HepG2 (cell line): Measurements from ENCODE around the gene NUDT3. TPM values are rescaled to one million over a fixed set of nuclear protein-coding genes. Genes with fewer than 3 reads are reported as not detected.
A peak's percentile ranks its signal among the peaks of the same experiment; 100 is the strongest.

Experiments used
- ATRX ChIP-seq: sonication (generic); formaldehyde crosslinking; IDR thresholded peaks from 2 replicates; pipeline ENCODE4 v1.4.0; 2020; ENCODE audit warnings: missing genetic modification reagents, borderline replicate concordance
- EHMT2 ChIP-seq: fragments of 200-600 bp; sonication (generic); IDR thresholded peaks from 2 replicates; pipeline ENCODE4 v1.7.0; 2017; ENCODE audit warnings: antibody characterized with exemption, low read depth, low read length, borderline replicate concordance
- FOXA1 ChIP-seq, 2 experiments: fragments of 450-650 bp in 1 of 2; sonication (generic) in 1 of 2; formaldehyde crosslinking in 1 of 2; IDR thresholded peaks; 2 replicates each; pipeline versions ENCODE4 v1.4.0 to v1.6.1; 2016 to 2020; ENCODE audit warnings: missing genetic modification reagents in 1 of 2
- MBNL3 ChIP-seq: fragments of 250-450 bp; sonication (Bioruptor Pico); conservative IDR thresholded peaks from 2 replicates; pipeline ENCODE4 v1.8.0; 2022; ENCODE audit warnings: mild to moderate bottlenecking, inconsistent platforms
- NRL ChIP-seq: sonication (generic); formaldehyde crosslinking; IDR thresholded peaks from 2 replicates; pipeline ENCODE4 v1.5.0; 2020; ENCODE audit warnings: missing genetic modification reagents, mild to moderate bottlenecking, moderate library complexity, borderline replicate concordance
- RBFOX2 ChIP-seq: fragments of 200-400 bp; formaldehyde crosslinking; IDR thresholded peaks from 2 replicates; pipeline ENCODE4 v1.6.1; 2017; ENCODE audit warnings: low read depth, mild to moderate bottlenecking, low read length
- RNF2 ChIP-seq: fragments of 450-650 bp; conservative IDR thresholded peaks from 2 replicates; pipeline ENCODE4 v1.6.1; 2016; ENCODE audit warnings: low read depth
- SUZ12 ChIP-seq: fragments of 150-350 bp; IDR thresholded peaks from 2 replicates; pipeline ENCODE4 v1.6.1; 2014; ENCODE audit warnings: low read depth, low read length
- U2AF1 ChIP-seq: fragments of 200-400 bp; formaldehyde crosslinking; optimal IDR thresholded peaks from 2 replicates; pipeline ENCODE3; 2017; ENCODE audit warnings: mild to moderate bottlenecking, low read depth, low read length
- ZBTB1 ChIP-seq: sonication (generic); formaldehyde crosslinking; IDR thresholded peaks from 2 replicates; pipeline ENCODE4 v1.4.0; 2020; ENCODE audit warnings: missing genetic modification reagents, borderline replicate concordance
- ZNF253 ChIP-seq: sonication (generic); formaldehyde crosslinking; IDR thresholded peaks from 2 replicates; pipeline ENCODE4 v1.8.0; 2022; ENCODE audit warnings: mild to moderate bottlenecking, missing genetic modification reagents, borderline replicate concordance
- ZNF451 ChIP-seq: sonication (generic); formaldehyde crosslinking; IDR thresholded peaks from 2 replicates; pipeline ENCODE4 v1.5.0; 2020; ENCODE audit warnings: mild to moderate bottlenecking, missing genetic modification reagents
- ZNF839 ChIP-seq: sonication (generic); formaldehyde crosslinking; IDR thresholded peaks from 2 replicates; pipeline ENCODE4 v1.4.0; 2020; ENCODE audit warnings: missing genetic modification reagents, mild to moderate bottlenecking, borderline replicate concordance
- polyA plus RNA-seq, 8 experiments: library from polyadenylated mRNA; depleted of rRNA in 3 of 8; stranded (reverse) in 7 of 8; unstranded in 1 of 8; fragments of >200 nt; fragmentation: Illumina TruSeq in 4 of 8; extraction: Trizol in 4 of 8; gene quantifications; 2 replicates each; pipeline versions ENCODE4 v1.2.1 to v1.2.3, GENCODE V29; 2011 to 2016; ENCODE audit warnings: low read depth in 4 of 8, missing spikeins in 1 of 8, mixed read lengths in 1 of 8; ENCODE audit not compliant: insufficient read depth in 1 of 8
- total RNA-seq, 5 experiments: library from RNA; depleted of rRNA; stranded (reverse); fragments of >200 nt; fragmentation: Illumina TruSeq; extraction: Trizol; gene quantifications; 2 replicates each; pipeline ENCODE4 v1.2.3, GENCODE V29; 2016; ENCODE audit warnings: low read depth in 1 of 5
- TF ChIP-seq, protein P1 (sequence below): fragments of 450-650 bp; IDR thresholded peaks from 2 replicates; pipeline ENCODE4 v1.6.1; 2017
- TF ChIP-seq, protein P2 (sequence below): sonication (generic); formaldehyde crosslinking; IDR thresholded peaks from 2 replicates; pipeline ENCODE4 v1.5.1; 2020; ENCODE audit warnings: mild to moderate bottlenecking, missing genetic modification reagents, moderate library complexity
- TF ChIP-seq, protein P3 (sequence below): sonication (generic); formaldehyde crosslinking; IDR thresholded peaks from 2 replicates; pipeline ENCODE4 v1.4.0; 2020; ENCODE audit warnings: mild to moderate bottlenecking, missing genetic modification reagents

Gene NUDT3
- total and polyA plus RNA-seq, 2 of the 13 experiments (the other 11 are each of a cell fraction or from before 2014, with no cell fraction given): 20.2 to 20.6 TPM

DNA sequence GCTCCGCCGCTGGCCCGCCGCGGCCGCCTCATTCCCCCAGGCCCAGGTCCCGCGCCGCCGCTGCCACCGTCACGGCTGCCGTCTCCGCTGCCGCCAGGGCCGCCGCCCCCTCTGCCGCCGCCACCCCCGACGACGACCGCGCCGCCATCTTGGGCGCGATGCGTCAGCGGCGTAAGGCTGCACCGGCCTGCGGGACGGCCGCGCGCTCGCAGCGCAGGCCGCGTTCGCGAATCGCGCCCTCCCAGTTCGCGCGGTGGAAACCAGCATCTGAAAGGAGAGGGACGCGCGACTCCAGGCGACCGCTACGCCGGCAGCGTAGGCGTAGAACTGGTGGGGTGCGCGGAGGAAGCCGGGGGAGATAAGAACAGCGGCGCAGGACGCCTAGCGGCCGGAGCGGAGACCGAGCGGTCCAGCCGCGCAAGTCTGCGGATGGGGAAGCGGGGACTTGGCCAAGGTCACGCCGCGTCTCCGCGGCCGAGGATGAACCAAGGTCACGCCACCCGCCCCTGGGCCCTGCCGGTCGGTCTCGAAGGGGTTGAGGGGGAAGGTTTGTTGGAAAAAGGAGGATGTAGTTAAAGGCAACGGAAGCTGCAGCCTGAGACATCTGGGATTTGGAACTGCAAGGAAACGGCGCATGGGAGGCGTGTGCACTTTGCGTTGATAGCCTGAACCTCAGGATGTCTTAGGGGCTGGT is at the start of gene NUDT3 (continued):
- peak; percentile 71 for TF ChIP-seq U2AF1
- no peak for TF ChIP-seq EHMT2
- TF ChIP-seq, protein P1, sequence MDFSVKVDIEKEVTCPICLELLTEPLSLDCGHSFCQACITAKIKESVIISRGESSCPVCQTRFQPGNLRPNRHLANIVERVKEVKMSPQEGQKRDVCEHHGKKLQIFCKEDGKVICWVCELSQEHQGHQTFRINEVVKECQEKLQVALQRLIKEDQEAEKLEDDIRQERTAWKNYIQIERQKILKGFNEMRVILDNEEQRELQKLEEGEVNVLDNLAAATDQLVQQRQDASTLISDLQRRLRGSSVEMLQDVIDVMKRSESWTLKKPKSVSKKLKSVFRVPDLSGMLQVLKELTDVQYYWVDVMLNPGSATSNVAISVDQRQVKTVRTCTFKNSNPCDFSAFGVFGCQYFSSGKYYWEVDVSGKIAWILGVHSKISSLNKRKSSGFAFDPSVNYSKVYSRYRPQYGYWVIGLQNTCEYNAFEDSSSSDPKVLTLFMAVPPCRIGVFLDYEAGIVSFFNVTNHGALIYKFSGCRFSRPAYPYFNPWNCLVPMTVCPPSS: no peak
- no peak for TF ChIP-seq FOXA1 (IDR thresholded peaks at IDR 0.05)
- TF ChIP-seq FOXA1 (CRISPR knock-in tag; IDR thresholded peaks at IDR 0.05): no peak
- TF ChIP-seq ZNF253 (CRISPR knock-in tag): peak; percentile 61; the same call in 1 of the 2 replicates
- TF ChIP-seq MBNL3 (CRISPR knock-in tag): no peak
- TF ChIP-seq NRL: peak; percentile 40; the same call in 1 of the 2 replicates
- TF ChIP-seq ZNF839: no peak
- TF ChIP-seq RBFOX2: peak; percentile 90
- TF ChIP-seq, protein P2, sequence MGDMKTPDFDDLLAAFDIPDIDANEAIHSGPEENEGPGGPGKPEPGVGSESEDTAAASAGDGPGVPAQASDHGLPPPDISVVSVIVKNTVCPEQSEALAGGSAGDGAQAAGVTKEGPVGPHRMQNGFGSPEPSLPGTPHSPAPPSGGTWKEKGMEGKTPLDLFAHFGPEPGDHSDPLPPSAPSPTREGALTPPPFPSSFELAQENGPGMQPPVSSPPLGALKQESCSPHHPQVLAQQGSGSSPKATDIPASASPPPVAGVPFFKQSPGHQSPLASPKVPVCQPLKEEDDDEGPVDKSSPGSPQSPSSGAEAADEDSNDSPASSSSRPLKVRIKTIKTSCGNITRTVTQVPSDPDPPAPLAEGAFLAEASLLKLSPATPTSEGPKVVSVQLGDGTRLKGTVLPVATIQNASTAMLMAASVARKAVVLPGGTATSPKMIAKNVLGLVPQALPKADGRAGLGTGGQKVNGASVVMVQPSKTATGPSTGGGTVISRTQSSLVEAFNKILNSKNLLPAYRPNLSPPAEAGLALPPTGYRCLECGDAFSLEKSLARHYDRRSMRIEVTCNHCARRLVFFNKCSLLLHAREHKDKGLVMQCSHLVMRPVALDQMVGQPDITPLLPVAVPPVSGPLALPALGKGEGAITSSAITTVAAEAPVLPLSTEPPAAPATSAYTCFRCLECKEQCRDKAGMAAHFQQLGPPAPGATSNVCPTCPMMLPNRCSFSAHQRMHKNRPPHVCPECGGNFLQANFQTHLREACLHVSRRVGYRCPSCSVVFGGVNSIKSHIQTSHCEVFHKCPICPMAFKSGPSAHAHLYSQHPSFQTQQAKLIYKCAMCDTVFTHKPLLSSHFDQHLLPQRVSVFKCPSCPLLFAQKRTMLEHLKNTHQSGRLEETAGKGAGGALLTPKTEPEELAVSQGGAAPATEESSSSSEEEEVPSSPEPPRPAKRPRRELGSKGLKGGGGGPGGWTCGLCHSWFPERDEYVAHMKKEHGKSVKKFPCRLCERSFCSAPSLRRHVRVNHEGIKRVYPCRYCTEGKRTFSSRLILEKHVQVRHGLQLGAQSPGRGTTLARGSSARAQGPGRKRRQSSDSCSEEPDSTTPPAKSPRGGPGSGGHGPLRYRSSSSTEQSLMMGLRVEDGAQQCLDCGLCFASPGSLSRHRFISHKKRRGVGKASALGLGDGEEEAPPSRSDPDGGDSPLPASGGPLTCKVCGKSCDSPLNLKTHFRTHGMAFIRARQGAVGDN (CRISPR knock-in tag): peak; percentile 87
- TF ChIP-seq ZBTB1: peak; percentile 53; the same call in 1 of the 2 replicates
- peak; percentile 48; the same call in 1 of the 2 replicates for TF ChIP-seq RNF2
- TF ChIP-seq, protein P3, sequence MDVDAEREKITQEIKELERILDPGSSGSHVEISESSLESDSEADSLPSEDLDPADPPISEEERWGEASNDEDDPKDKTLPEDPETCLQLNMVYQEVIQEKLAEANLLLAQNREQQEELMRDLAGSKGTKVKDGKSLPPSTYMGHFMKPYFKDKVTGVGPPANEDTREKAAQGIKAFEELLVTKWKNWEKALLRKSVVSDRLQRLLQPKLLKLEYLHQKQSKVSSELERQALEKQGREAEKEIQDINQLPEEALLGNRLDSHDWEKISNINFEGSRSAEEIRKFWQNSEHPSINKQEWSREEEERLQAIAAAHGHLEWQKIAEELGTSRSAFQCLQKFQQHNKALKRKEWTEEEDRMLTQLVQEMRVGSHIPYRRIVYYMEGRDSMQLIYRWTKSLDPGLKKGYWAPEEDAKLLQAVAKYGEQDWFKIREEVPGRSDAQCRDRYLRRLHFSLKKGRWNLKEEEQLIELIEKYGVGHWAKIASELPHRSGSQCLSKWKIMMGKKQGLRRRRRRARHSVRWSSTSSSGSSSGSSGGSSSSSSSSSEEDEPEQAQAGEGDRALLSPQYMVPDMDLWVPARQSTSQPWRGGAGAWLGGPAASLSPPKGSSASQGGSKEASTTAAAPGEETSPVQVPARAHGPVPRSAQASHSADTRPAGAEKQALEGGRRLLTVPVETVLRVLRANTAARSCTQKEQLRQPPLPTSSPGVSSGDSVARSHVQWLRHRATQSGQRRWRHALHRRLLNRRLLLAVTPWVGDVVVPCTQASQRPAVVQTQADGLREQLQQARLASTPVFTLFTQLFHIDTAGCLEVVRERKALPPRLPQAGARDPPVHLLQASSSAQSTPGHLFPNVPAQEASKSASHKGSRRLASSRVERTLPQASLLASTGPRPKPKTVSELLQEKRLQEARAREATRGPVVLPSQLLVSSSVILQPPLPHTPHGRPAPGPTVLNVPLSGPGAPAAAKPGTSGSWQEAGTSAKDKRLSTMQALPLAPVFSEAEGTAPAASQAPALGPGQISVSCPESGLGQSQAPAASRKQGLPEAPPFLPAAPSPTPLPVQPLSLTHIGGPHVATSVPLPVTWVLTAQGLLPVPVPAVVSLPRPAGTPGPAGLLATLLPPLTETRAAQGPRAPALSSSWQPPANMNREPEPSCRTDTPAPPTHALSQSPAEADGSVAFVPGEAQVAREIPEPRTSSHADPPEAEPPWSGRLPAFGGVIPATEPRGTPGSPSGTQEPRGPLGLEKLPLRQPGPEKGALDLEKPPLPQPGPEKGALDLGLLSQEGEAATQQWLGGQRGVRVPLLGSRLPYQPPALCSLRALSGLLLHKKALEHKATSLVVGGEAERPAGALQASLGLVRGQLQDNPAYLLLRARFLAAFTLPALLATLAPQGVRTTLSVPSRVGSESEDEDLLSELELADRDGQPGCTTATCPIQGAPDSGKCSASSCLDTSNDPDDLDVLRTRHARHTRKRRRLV (CRISPR knock-in tag): 0 out of 2 replicates have a peak, but pooled peaks have one; percentile 37
- no peak for TF ChIP-seq SUZ12
- peak; percentile 1; the same call in 1 of the 2 replicates for TF ChIP-seq ZNF451
- TF ChIP-seq ATRX (CRISPR knock-in tag): no peak
